Right atrium auricular region (tissue), 2 donors: ENCODE measurements around the gene FGFR3. TPM values are rescaled to one million over a fixed set of nuclear protein-coding genes. Genes with fewer than 3 reads are reported as not detected.

Experiments used
- DNase-seq: peaks from one replicate; pipeline ENCODE4 v3.0.0-alpha.2; 2019; ENCODE audit warnings: low spot score
- H3K27ac ChIP-seq, 2 donors: fragments of 200-600 bp; sonication (generic); 1 replicate in 1 of 2; 2 replicates in 1 of 2; pipeline ENCODE4 v1.5.1; 2016 to 2019
- H3K27me3 ChIP-seq, 2 donors: fragments of 200-600 bp; sonication (generic); one replicate each; pipeline versions ENCODE4 v1.5.1 to v1.6.0; 2017 to 2019
- H3K36me3 ChIP-seq: fragments of 200-600 bp; sonication (generic); one replicate; pipeline ENCODE4 v1.5.1; 2016
- H3K4me1 ChIP-seq, 2 donors: fragments of 200-600 bp; sonication (generic); one replicate each; pipeline versions ENCODE4 v1.5.1 to v1.6.0; 2017 to 2019
- H3K4me3 ChIP-seq, 2 donors: fragments of 200-600 bp; sonication (generic); 1 replicate in 1 of 2; 2 replicates in 1 of 2; pipeline ENCODE4 v1.5.1; 2017 to 2019; ENCODE audit warnings: mild to moderate bottlenecking in 1 of 2, moderate library complexity in 1 of 2
- H3K9me3 ChIP-seq, 2 donors: fragments of 200-600 bp; sonication (generic); one replicate each; pipeline ENCODE4 v1.5.1; 2019
- total RNA-seq, 2 donors: library from RNA; depleted of rRNA; stranded (reverse); fragments of >200 nt; gene quantifications; one replicate each; pipeline ENCODE4 v1.1.0, GENCODE V29; 2016
- TF ChIP-seq, protein P1 (sequence below), 2 donors: fragments of 200-600 bp; sonication (generic); IDR thresholded peaks; one replicate each; pipeline ENCODE4 v1.5.1; 2019; ENCODE audit warnings: antibody characterized with exemption in 2 of 2

Gene FGFR3
- total RNA-seq: 10 to 100 TPM in 1 of 2 donors, 1 to 10 TPM in 1; 2.6 to 15.4 TPM

DNA sequence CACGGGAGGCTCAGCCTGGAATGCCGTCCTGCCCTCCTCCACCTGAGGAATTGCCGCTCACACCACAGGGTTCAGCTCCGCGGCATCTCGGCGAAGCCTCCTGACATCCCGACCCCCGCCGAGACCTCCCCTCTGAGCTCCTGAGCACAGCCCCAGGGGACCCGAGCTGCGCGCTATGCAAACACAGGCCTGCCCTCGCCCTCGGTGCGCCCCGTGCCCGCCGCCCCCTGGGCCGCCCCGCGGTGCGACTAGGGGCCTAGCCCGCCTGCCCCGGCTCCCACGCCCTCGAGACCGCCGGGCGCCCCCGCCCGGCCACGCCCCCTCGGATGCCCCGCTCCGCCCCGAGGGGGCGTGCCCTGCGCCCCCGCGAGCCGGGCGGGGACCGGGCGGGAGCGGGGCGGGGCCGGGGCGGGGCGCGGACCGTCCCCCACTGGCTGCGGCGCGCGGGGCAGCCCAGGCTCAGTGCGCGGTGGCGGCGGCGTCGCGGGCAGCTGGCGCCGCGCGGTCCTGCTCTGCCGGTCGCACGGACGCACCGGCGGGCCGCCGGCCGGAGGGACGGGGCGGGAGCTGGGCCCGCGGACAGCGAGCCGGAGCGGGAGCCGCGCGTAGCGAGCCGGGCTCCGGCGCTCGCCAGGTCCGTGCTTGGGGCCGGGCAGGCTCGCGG, at the start of gene FGFR3:
Gene FGFR3 (plus strand): TSS at position 462 of the 664 bp plus-strand sequence. CDS start 642 bp downstream, outside the sequence.
- Histone ChIP-seq H3K36me3 (no peaks in the 10 kb centered on the region), H3K27me3 (peaks cover 0 to 24% of the 10 kb centered on the region in 2 donors), H3K27ac (no peak within 1 kb of the TSS), H3K4me3 (peak within 1 kb of the TSS; percentile 45 to 55), H3K4me1 (peaks cover 0 to 23% of the 10 kb centered on the region in 2 donors), H3K9me3 (no peaks in the 10 kb centered on the region)
- TF ChIP-seq, protein P1, sequence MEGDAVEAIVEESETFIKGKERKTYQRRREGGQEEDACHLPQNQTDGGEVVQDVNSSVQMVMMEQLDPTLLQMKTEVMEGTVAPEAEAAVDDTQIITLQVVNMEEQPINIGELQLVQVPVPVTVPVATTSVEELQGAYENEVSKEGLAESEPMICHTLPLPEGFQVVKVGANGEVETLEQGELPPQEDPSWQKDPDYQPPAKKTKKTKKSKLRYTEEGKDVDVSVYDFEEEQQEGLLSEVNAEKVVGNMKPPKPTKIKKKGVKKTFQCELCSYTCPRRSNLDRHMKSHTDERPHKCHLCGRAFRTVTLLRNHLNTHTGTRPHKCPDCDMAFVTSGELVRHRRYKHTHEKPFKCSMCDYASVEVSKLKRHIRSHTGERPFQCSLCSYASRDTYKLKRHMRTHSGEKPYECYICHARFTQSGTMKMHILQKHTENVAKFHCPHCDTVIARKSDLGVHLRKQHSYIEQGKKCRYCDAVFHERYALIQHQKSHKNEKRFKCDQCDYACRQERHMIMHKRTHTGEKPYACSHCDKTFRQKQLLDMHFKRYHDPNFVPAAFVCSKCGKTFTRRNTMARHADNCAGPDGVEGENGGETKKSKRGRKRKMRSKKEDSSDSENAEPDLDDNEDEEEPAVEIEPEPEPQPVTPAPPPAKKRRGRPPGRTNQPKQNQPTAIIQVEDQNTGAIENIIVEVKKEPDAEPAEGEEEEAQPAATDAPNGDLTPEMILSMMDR (IDR thresholded peaks at IDR 0.05): no peak
- DNase-seq: no peak

GRCh38 chr4:1743551-1743950, 49.5 kb upstream of the FGFR3 start:
- Histone ChIP-seq H3K4me3 (no peak overlapping the region), H3K4me1 (peaks cover 0 to 5% of the 10 kb centered on the region in 2 donors), H3K27ac (no peak overlapping the region), H3K9me3 (peaks cover 0 to 3% of the 10 kb centered on the region in 2 donors), H3K27me3 (no peaks in the 10 kb centered on the region), H3K36me3 (peaks cover 7% of the 10 kb centered on the region)
- TF ChIP-seq, protein P1 (IDR thresholded peaks at IDR 0.05): no peak
- DNase-seq: no peak

DNA sequence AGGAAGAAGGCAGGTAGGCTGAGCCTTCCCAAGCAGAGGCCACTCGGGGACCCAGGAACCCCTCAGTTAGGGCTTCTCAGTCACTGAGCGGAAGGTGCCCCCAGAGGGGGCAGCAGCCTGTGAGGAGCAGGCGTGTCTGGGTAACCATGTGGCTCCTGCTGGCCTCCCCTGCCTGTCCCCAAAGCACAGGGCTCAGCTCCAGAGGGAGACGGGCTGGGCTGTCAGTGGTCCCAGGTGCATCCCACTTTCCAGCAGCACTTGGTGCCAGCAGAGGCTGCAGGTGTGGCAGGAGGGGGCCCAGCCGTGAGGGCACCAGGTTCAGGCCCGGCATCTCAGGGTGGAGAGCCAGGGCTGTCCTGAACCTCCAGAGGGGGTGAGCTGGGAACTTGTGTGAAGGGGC, 49.1 kb upstream of the FGFR3 start:
- Histone ChIP-seq H3K9me3 (no peaks in the 10 kb centered on the region), H3K4me1 (peaks cover 0 to 8% of the 10 kb centered on the region in 2 donors), H3K4me3 (no peak overlapping the region), H3K36me3 (peaks cover 7% of the 10 kb centered on the region), H3K27ac (no peak overlapping the region), H3K27me3 (no peaks in the 10 kb centered on the region)
- TF ChIP-seq, protein P1 (IDR thresholded peaks at IDR 0.05): no peak
- no peak for DNase-seq

GRCh38 chr4:1744552-1744951, 48.5 kb upstream of the FGFR3 start:
- no peak for DNase-seq
- Histone ChIP-seq H3K4me3 (no peak overlapping the region), H3K36me3 (peaks cover 7% of the 10 kb centered on the region), H3K27ac (no peak overlapping the region), H3K4me1 (peaks cover 0 to 8% of the 10 kb centered on the region in 2 donors), H3K9me3 (no peaks in the 10 kb centered on the region), H3K27me3 (no peaks in the 10 kb centered on the region)
- TF ChIP-seq, protein P1 (IDR thresholded peaks at IDR 0.05): no peak

DNA sequence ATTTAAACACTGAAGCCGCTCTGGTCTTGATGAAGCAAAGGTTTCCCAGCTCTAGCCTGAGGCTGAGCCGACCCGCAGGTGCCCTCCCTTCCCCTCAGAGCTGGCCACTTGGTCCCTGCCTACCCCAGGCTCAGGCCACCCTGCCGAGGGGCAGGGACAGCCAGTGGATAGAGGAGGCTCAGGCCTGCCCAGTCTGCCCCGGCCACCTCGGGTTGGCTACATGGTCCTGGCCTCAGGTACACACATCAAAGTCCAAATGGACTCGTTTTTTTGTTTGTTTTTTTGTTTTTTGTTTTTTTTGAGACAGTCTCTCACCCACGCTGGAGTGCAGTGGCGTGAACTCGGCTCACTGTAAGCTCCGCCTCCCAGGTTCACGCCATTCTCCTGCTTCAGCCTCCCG, 47.9 kb upstream of the FGFR3 start:
- no peaks in the 10 kb centered on the region for H3K9me3 ChIP-seq
- TF ChIP-seq, protein P1 (IDR thresholded peaks at IDR 0.05): no peak
- H3K4me3 ChIP-seq: no peak overlapping the region
- H3K27ac ChIP-seq: no peak overlapping the region
- peaks cover 7% of the 10 kb centered on the region for H3K36me3 ChIP-seq
- DNase-seq: no peak
- H3K4me1 ChIP-seq: peaks cover 0 to 8% of the 10 kb centered on the region in 2 donors
- H3K27me3 ChIP-seq: no peaks in the 10 kb centered on the region

- Histone ChIP-seq H3K4me1 (peaks cover 0 to 8% of the 10 kb centered on the region in 2 donors), H3K9me3 (no peaks in the 10 kb centered on the region), H3K36me3 (peaks cover 5% of the 10 kb centered on the region), H3K27me3 (no peaks in the 10 kb centered on the region), H3K4me3 (no peak overlapping the region), H3K27ac (no peak overlapping the region)
- TF ChIP-seq, protein P1 (IDR thresholded peaks at IDR 0.05): no peak
- no peak for DNase-seq
These were observed 47.4 kb upstream of the FGFR3 start for GRCh38 chr4:1745697-1746096.
